BE2C (cell line): ENCODE results near the gene HPSE2.

Source experiments
- DNase-seq: peaks from one replicate; pipeline ENCODE4 v3.0.0-alpha.2; 2020
- H3K27me3 ChIP-seq: fragments of 250-450 bp; sonication (Bioruptor Pico); 2 replicates; pipeline ENCODE4 v1.5.1; 2020; ENCODE audit warnings: mild to moderate bottlenecking
- H3K36me3 ChIP-seq: fragments of 250-450 bp; sonication (Bioruptor Pico); 2 replicates; pipeline ENCODE4 v1.5.1; 2020; ENCODE audit warnings: mild to moderate bottlenecking
- H3K4me1 ChIP-seq: fragments of 250-450 bp; sonication (Bioruptor Pico); 2 replicates; pipeline ENCODE4 v1.5.1; 2020
- H3K4me3 ChIP-seq: 2 replicates; pipeline ENCODE4 v1.5.1; 2011; ENCODE audit warnings: low read depth, low read length
- H3K9me3 ChIP-seq: fragments of 250-450 bp; sonication (Bioruptor Pico); 2 replicates; pipeline ENCODE4 v1.5.1; 2020
- TF ChIP-seq, protein P1 (sequence below): IDR thresholded peaks from 2 replicates; pipeline ENCODE4 v1.5.1; 2012; ENCODE audit warnings: mild to moderate bottlenecking, low read depth, low read length

Gene HPSE2

DNA sequence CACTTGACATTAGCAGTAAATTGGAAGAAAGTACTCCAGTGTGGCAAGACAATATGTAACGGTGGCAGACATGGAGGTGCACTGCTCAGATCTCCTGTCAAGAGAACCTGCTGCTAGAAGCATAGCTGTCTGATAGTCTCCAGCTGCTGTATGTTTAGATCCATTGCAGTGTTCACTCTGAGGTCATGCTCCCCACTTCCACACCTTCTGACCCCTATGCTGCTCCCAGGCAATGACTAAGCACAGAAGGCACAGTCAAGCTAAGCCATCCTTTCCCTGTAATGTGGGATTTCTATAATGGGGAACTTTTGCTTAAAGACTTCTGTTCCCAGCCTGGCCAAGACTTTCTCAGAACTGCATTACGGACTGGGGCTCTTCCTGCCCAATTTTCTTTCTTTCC lies 315.8 kb downstream of the HPSE2 start:
- Histone ChIP-seq H3K9me3 (no peaks in the 10 kb centered on the region), H3K36me3 (no peaks in the 10 kb centered on the region), H3K4me3 (no peak overlapping the region), H3K27me3 (no peaks in the 10 kb centered on the region), H3K4me1 (no peaks in the 10 kb centered on the region)
- DNase-seq = no peak
- TF ChIP-seq, protein P1, sequence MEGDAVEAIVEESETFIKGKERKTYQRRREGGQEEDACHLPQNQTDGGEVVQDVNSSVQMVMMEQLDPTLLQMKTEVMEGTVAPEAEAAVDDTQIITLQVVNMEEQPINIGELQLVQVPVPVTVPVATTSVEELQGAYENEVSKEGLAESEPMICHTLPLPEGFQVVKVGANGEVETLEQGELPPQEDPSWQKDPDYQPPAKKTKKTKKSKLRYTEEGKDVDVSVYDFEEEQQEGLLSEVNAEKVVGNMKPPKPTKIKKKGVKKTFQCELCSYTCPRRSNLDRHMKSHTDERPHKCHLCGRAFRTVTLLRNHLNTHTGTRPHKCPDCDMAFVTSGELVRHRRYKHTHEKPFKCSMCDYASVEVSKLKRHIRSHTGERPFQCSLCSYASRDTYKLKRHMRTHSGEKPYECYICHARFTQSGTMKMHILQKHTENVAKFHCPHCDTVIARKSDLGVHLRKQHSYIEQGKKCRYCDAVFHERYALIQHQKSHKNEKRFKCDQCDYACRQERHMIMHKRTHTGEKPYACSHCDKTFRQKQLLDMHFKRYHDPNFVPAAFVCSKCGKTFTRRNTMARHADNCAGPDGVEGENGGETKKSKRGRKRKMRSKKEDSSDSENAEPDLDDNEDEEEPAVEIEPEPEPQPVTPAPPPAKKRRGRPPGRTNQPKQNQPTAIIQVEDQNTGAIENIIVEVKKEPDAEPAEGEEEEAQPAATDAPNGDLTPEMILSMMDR = no peak

DNA sequence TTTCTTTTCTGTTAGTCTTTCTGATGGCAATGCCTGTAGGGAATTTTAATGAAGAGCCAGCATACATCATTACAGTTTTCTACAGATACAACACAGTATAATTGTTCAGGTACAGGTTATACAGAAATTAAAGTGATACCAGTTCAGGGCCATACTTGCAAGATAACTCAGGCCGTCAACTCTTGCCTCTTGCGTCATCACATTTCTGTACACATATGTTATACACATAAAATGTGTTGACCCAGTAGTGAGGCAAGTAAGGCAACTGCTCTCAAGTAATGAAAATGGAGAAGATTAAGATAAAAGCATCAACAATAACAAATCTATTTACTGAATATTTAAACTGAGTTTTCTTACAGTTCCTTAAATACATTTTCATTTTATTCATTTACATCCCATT lies 317.8 kb downstream of the HPSE2 start:
- TF ChIP-seq, protein P1 = no peak
- Histone ChIP-seq H3K9me3 (no peaks in the 10 kb centered on the region), H3K4me3 (no peak overlapping the region), H3K27me3 (no peaks in the 10 kb centered on the region), H3K36me3 (no peaks in the 10 kb centered on the region), H3K4me1 (no peaks in the 10 kb centered on the region)
- DNase-seq = no peak

DNA sequence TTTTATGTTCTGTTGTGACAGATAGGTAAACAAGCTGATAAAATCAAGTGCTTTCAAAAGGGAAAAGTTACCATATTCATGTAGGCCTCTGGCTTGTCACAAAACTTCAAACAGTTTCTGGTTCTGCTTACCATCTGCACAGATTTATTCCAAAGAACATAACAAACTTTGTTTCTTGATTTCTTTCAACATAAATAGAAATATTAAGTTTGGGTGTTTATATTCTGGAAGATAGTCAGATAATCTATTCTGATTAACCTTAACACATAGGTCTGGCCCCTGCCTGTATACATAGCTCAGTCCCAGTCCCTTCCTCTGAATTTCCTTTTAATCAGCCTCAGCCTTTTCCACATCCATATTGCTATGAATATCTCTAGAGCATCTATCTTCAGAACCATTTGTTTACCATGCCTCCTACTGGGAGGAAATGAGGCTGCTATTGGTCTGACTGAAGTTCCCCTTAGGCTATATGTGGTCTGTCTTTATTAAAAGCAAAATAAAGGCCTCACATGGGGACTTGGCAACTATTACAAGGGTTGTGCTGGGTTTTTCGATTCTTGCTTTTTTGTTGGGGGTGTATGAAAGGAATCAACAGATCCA lies 319.0 kb downstream of the HPSE2 start:
- H3K36me3 ChIP-seq = no peaks in the 10 kb centered on the region
- no peaks in the 10 kb centered on the region for H3K27me3 ChIP-seq
- H3K4me3 ChIP-seq = no peak overlapping the region
- DNase-seq = no peak
- H3K4me1 ChIP-seq = no peaks in the 10 kb centered on the region
- TF ChIP-seq, protein P1 = no peak
- no peaks in the 10 kb centered on the region for H3K9me3 ChIP-seq

DNA sequence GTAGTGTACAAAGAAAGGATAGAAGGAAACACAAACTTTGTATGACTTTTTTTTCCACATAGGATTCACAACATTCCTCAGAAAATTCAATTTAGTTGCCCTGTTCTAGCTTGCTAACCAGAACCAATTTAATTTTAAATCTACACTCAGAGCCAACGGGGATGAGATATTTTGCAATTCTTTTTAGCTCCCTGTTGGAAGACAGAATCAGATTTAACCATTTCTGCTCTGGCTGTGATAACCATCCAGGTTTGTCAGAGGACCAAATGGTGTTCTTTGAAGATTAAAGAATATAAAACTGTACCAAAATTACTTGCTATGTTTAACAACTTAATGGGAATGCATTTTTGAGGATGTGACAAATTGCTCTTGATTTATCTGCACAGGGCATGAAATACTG lies 319.7 kb downstream of the HPSE2 start:
- Histone ChIP-seq H3K4me3 (no peak overlapping the region), H3K27me3 (no peaks in the 10 kb centered on the region), H3K4me1 (no peaks in the 10 kb centered on the region), H3K36me3 (no peaks in the 10 kb centered on the region), H3K9me3 (no peaks in the 10 kb centered on the region)
- TF ChIP-seq, protein P1 = no peak
- DNase-seq = no peak

DNA sequence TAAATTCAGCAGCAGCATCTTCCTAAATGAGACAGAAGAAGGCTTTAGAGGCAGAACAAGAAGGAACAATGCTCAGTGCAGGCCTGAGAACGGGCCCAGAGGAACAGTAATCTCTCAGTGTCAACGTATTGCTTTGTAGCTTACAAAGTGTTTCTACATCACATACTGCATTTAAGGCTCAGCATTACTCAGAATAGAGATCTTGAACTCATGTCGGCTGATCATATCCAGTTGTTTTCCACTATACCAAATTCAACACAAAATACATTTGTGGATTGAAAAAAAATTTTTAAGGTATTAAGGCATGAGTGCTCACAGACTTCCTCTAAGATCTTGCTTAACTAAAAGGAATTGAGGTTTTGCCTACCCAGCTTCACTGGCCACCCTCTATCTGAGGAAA lies 325.1 kb downstream of the HPSE2 start:
- Histone ChIP-seq H3K4me3 (no peak overlapping the region), H3K9me3 (no peaks in the 10 kb centered on the region), H3K4me1 (no peaks in the 10 kb centered on the region), H3K36me3 (no peaks in the 10 kb centered on the region), H3K27me3 (no peaks in the 10 kb centered on the region)
- DNase-seq = no peak
- TF ChIP-seq, protein P1 = no peak

DNA sequence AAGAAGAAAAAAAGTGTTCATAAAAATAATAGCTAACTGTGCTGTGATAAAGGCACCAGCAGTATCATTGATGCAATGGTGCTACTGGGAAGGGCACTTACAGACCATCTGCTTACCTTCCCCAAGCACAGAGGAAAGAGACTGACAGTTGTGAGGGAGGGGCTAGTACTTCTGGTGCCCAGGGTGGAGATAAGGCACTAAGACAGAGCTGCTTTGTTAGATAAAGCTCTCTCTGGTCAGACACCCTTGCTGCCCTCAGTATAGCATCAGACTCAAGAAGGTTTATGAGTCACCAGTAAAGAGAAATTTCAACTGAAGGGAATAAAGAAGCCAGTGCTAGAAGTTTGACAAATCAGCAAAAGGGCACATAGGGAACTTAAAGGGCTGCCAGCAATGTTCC lies 325.6 kb downstream of the HPSE2 start:
- no peaks in the 10 kb centered on the region for H3K9me3 ChIP-seq
- H3K27me3 ChIP-seq = no peaks in the 10 kb centered on the region
- TF ChIP-seq, protein P1 = no peak
- H3K4me3 ChIP-seq = no peak overlapping the region
- H3K36me3 ChIP-seq = no peaks in the 10 kb centered on the region
- H3K4me1 ChIP-seq = no peaks in the 10 kb centered on the region
- DNase-seq = peak; percentile 16
